WTC11 (cell line): Measurements from ENCODE around the gene FAM53A. TPM values are rescaled to one million over a fixed set of nuclear protein-coding genes. Genes with fewer than 3 reads are reported as not detected.

Experiments used
- ATAC-seq: fragments of 200-7000 bp; cut with Tn5 transposase; 2 replicates; pipeline ENCODE4 v1.10.0; 2021; ENCODE audit warnings: mild to moderate bottlenecking, moderate library complexity
- CTCF ChIA-PET: fragments of 300-600 bp; sonication (Branson Sonifier 250); formaldehyde crosslinking; loops from one replicate; lab custom pipeline; 2021; ENCODE audit warnings: antibody characterized with exemption; lab: Charles Lee
- POLR2A ChIA-PET: fragments of 350-600 bp; sonication (Branson Sonifier 250); formaldehyde crosslinking; loops from one replicate; lab custom pipeline; 2021; ENCODE audit warnings: antibody characterized with exemption; lab: Charles Lee
- DNase-seq: peaks from one replicate; pipeline ENCODE4 v3.0.0; 2021; ENCODE audit warnings: low spot score
- H3K27ac Mint-ChIP-seq: 2 replicates; pipeline ENCODE4 v1.8.0; 2021; ENCODE audit warnings: mixed read lengths
- H3K27me3 Mint-ChIP-seq: 2 replicates; pipeline ENCODE4 v1.8.0; 2021; ENCODE audit warnings: low read depth, mild to moderate bottlenecking, moderate library complexity, mixed read lengths
- H3K36me3 Mint-ChIP-seq: 2 replicates; pipeline ENCODE4 v1.8.0; 2021; ENCODE audit warnings: mixed read lengths
- H3K4me1 Mint-ChIP-seq: 2 replicates; pipeline ENCODE4 v1.8.0; 2022; ENCODE audit warnings: mixed read lengths
- H3K4me3 Mint-ChIP-seq: 2 replicates; pipeline ENCODE4 v1.8.0; 2021; ENCODE audit warnings: mild to moderate bottlenecking, moderate library complexity, mixed read lengths
- H3K9me3 Mint-ChIP-seq: 2 replicates; pipeline ENCODE4 v1.8.0; 2021; ENCODE audit warnings: mixed read lengths
- CBFB ChIP-seq: sonication (generic); formaldehyde crosslinking; IDR thresholded peaks from 2 replicates; pipeline ENCODE4 v1.8.1; 2022; ENCODE audit warnings: mild to moderate bottlenecking, low read depth, missing genetic modification reagents
- CREB1 ChIP-seq: sonication (generic); formaldehyde crosslinking; IDR thresholded peaks from 2 replicates; pipeline ENCODE4 v1.8.0; 2023; ENCODE audit warnings: mild to moderate bottlenecking, missing genetic modification reagents
- CREM ChIP-seq: sonication (generic); formaldehyde crosslinking; IDR thresholded peaks from 2 replicates; pipeline ENCODE4 v1.8.1; 2022; ENCODE audit warnings: mild to moderate bottlenecking, missing genetic modification reagents, moderate library complexity
- ELF4 ChIP-seq: sonication (generic); formaldehyde crosslinking; IDR thresholded peaks from 2 replicates; pipeline ENCODE4 v1.8.1; 2022; ENCODE audit warnings: low read depth, mild to moderate bottlenecking, moderate library complexity, missing genetic modification reagents
- EMX1 ChIP-seq: fragments of 250-450 bp; sonication (Bioruptor Pico); IDR thresholded peaks from 2 replicates; pipeline ENCODE4 v1.8.0; 2021; ENCODE audit warnings: mild to moderate bottlenecking
- GTF2I ChIP-seq: fragments of 250-450 bp; sonication (Bioruptor Pico); conservative IDR thresholded peaks from 2 replicates; pipeline ENCODE4 v1.4.0; 2021; ENCODE audit warnings: mild to moderate bottlenecking
- HMGA2 ChIP-seq: fragments of 250-450 bp; sonication (Bioruptor Pico); IDR thresholded peaks from 2 replicates; pipeline ENCODE4 v1.4.0; 2021; ENCODE audit warnings: mild to moderate bottlenecking, moderate library complexity
- IRF2 ChIP-seq: sonication (generic); formaldehyde crosslinking; IDR thresholded peaks from 2 replicates; pipeline ENCODE4 v1.8.0; 2022; ENCODE audit warnings: low read depth, missing genetic modification reagents, borderline replicate concordance
- NFATC4 ChIP-seq: fragments of 250-450 bp; sonication (Bioruptor Pico); IDR thresholded peaks from 2 replicates; pipeline ENCODE4 v1.9.0; 2021; ENCODE audit warnings: mild to moderate bottlenecking
- NFE2L1 ChIP-seq: sonication (generic); formaldehyde crosslinking; IDR thresholded peaks from 2 replicates; pipeline ENCODE4 v1.8.1; 2023; ENCODE audit warnings: missing genetic modification reagents
- NR2C2 ChIP-seq: sonication (generic); formaldehyde crosslinking; IDR thresholded peaks from 2 replicates; pipeline ENCODE4 v1.8.0; 2022; ENCODE audit warnings: mild to moderate bottlenecking, missing genetic modification reagents
- RELA ChIP-seq: sonication (generic); formaldehyde crosslinking; IDR thresholded peaks from 2 replicates; pipeline ENCODE4 v1.8.1; 2022; ENCODE audit warnings: missing genetic modification reagents, mild to moderate bottlenecking, borderline replicate concordance
- TP53 ChIP-seq: sonication (generic); formaldehyde crosslinking; IDR thresholded peaks from 2 replicates; pipeline ENCODE4 v1.8.1; 2023; ENCODE audit warnings: mild to moderate bottlenecking, missing genetic modification reagents
- ZBTB21 ChIP-seq: sonication (generic); formaldehyde crosslinking; IDR thresholded peaks from 2 replicates; pipeline ENCODE4 v1.8.1; 2023; ENCODE audit warnings: mild to moderate bottlenecking, missing genetic modification reagents, borderline replicate concordance
- ZNF396 ChIP-seq: fragments of 250-450 bp; sonication (Bioruptor Pico); IDR thresholded peaks from 2 replicates; pipeline ENCODE4 v1.8.0; 2021; ENCODE audit warnings: mild to moderate bottlenecking, moderate library complexity, borderline replicate concordance
- total RNA-seq: library from RNA; stranded (reverse); gene quantifications from 3 replicates; pipeline ENCODE4 v1.2.3, GENCODE V29; 2021
- TF ChIP-seq, protein P1 (sequence below): sonication (generic); formaldehyde crosslinking; conservative IDR thresholded peaks from 2 replicates; pipeline ENCODE4 v1.8.1; 2022; ENCODE audit warnings: mild to moderate bottlenecking, missing genetic modification reagents
- TF ChIP-seq, protein P2 (sequence below): fragments of 250-450 bp; sonication (Bioruptor Pico); IDR thresholded peaks from 2 replicates; pipeline ENCODE4 v1.9.0; 2021; ENCODE audit warnings: mild to moderate bottlenecking
- TF ChIP-seq, protein P3 (sequence below): sonication (generic); formaldehyde crosslinking; IDR thresholded peaks from 2 replicates; pipeline ENCODE4 v1.8.1; 2023; ENCODE audit warnings: mild to moderate bottlenecking, moderate library complexity, missing genetic modification reagents
- TF ChIP-seq, protein P4 (sequence below): fragments of 250-450 bp; sonication (Bioruptor Pico); IDR thresholded peaks from 2 replicates; pipeline ENCODE4 v2.1.2; 2022; ENCODE audit warnings: mild to moderate bottlenecking, moderate library complexity
- TF ChIP-seq, protein P5 (sequence below): sonication (generic); formaldehyde crosslinking; IDR thresholded peaks from 2 replicates; pipeline ENCODE4 v1.8.1; 2023; ENCODE audit warnings: mild to moderate bottlenecking, missing genetic modification reagents

Gene FAM53A
- total RNA-seq, 1 experiment from 2014 or later, result 2.9 TPM

DNA sequence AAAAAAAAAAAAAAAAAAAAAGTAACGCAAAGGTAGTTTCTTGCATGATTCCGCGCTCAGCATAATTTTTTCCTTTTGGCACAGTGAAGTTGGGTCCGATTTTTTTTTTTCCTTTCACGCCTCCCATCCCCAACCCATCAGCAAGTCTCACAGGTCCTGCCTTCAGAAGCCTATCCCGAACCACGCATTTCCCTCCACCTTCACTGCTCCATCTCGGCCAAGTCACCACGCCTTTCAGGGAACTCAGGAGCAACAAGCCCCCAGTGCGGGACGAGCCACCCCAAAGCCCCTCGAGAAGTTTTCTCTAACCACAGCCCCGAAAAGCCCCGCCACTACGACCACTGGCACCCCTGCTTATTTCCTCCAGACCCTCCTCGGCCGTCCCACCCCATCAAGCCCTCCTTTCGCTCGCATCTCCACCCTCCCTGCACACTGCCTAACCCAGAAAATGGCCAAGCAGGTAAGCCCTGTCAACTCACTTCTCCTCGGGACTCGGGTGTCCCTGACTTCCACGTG, 27.0 kb upstream of the FAM53A start:
- Mint-ChIP-seq H3K36me3 (peaks cover 21% of the 10 kb centered on the region), H3K27me3 (peaks cover 2% of the 10 kb centered on the region; the same call in 1 of the 2 replicates), H3K27ac (peak overlapping the region; percentile 95), H3K4me3 (peak overlapping the region; percentile 94), H3K4me1 (peaks cover 27% of the 10 kb centered on the region), H3K9me3 (no peaks in the 10 kb centered on the region)
- ChIA-PET POLR2A (interaction anchor here (0.9 to 1.8 kb wide), 2 partner anchors 10 to 33 kb away, joined by 3 to 16 read pairs; partner anchors contain the start of genes TACC3 and TMEM129), CTCF (interaction anchor here (1.3 to 3.4 kb wide), 4 partner anchors 16 to 200 kb away, joined by 3 to 24 read pairs (median 5); no protein-coding TSS in a partner anchor)
- TF ChIP-seq CBFB (CRISPR knock-in tag), result no peak
- TF ChIP-seq, protein P1, sequence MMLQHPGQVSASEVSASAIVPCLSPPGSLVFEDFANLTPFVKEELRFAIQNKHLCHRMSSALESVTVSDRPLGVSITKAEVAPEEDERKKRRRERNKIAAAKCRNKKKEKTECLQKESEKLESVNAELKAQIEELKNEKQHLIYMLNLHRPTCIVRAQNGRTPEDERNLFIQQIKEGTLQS (CRISPR knock-in tag), result no peak
- TF ChIP-seq EMX1 (CRISPR knock-in tag), result no peak
- TF ChIP-seq GTF2I (CRISPR knock-in tag), result no peak
- TF ChIP-seq, protein P2, sequence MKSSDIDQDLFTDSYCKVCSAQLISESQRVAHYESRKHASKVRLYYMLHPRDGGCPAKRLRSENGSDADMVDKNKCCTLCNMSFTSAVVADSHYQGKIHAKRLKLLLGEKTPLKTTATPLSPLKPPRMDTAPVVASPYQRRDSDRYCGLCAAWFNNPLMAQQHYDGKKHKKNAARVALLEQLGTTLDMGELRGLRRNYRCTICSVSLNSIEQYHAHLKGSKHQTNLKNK, result no peak
- no peak for TF ChIP-seq ZNF396 (CRISPR knock-in tag)
- no peak for TF ChIP-seq CREM
- TF ChIP-seq TP53, result no peak
- TF ChIP-seq, protein P3, sequence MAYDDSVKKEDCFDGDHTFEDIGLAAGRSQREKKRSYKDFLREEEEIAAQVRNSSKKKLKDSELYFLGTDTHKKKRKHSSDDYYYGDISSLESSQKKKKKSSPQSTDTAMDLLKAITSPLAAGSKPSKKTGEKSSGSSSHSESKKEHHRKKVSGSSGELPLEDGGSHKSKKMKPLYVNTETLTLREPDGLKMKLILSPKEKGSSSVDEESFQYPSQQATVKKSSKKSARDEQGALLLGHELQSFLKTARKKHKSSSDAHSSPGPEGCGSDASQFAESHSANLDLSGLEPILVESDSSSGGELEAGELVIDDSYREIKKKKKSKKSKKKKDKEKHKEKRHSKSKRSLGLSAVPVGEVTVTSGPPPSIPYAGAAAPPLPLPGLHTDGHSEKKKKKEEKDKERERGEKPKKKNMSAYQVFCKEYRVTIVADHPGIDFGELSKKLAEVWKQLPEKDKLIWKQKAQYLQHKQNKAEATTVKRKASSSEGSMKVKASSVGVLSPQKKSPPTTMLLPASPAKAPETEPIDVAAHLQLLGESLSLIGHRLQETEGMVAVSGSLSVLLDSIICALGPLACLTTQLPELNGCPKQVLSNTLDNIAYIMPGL (CRISPR knock-in tag), result no peak
- no peak for TF ChIP-seq NFE2L1
- TF ChIP-seq, protein P4, sequence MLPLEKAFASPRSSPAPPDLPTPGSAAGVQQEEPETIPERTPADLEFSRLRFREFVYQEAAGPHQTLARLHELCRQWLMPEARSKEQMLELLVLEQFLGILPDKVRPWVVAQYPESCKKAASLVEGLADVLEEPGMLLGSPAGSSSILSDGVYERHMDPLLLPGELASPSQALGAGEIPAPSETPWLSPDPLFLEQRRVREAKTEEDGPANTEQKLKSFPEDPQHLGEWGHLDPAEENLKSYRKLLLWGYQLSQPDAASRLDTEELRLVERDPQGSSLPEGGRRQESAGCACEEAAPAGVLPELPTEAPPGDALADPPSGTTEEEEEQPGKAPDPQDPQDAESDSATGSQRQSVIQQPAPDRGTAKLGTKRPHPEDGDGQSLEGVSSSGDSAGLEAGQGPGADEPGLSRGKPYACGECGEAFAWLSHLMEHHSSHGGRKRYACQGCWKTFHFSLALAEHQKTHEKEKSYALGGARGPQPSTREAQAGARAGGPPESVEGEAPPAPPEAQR (CRISPR knock-in tag), result no peak
- no peak for TF ChIP-seq NFATC4 (CRISPR knock-in tag)
- no peak for TF ChIP-seq HMGA2 (CRISPR knock-in tag)
- no peak for TF ChIP-seq ELF4 (CRISPR knock-in tag)
- TF ChIP-seq CREB1 (CRISPR knock-in tag), result no peak
- no peak for TF ChIP-seq RELA
- no peak for TF ChIP-seq IRF2 (CRISPR knock-in tag)
- no peak for TF ChIP-seq ZBTB21 (CRISPR knock-in tag)
- ATAC-seq, result no peak
- no peak for DNase-seq

DNA sequence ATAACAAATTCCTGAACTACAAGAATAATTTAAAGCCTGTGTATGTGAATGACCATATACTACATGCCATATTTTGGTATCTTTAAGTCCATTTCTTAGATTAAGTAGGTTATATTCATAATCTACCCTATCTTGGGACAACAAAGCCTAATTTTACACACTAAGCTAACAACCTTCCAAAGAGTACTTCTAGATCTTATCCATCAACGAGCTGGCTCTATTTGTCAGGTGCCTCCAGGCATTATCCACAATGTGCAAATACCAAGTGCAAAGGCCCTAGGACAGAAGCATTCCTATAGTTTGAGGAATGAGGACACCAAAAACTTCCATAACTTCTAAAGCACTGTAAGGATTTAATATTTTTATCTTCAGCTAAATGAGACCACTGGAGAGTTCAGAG, 24.5 kb upstream of the FAM53A start:
- Mint-ChIP-seq H3K4me1 (peaks cover 12% of the 10 kb centered on the region), H3K9me3 (no peaks in the 10 kb centered on the region), H3K27me3 (peaks cover 2% of the 10 kb centered on the region; the same call in 1 of the 2 replicates), H3K4me3 (no peak overlapping the region), H3K36me3 (peaks cover 40% of the 10 kb centered on the region), H3K27ac (no peak overlapping the region)
- DNase-seq, result no peak
- TF ChIP-seq NR2C2 (CRISPR knock-in tag), result no peak
- no peak for TF ChIP-seq EMX1 (CRISPR knock-in tag)
- TF ChIP-seq RELA, result no peak
- TF ChIP-seq, protein P5, sequence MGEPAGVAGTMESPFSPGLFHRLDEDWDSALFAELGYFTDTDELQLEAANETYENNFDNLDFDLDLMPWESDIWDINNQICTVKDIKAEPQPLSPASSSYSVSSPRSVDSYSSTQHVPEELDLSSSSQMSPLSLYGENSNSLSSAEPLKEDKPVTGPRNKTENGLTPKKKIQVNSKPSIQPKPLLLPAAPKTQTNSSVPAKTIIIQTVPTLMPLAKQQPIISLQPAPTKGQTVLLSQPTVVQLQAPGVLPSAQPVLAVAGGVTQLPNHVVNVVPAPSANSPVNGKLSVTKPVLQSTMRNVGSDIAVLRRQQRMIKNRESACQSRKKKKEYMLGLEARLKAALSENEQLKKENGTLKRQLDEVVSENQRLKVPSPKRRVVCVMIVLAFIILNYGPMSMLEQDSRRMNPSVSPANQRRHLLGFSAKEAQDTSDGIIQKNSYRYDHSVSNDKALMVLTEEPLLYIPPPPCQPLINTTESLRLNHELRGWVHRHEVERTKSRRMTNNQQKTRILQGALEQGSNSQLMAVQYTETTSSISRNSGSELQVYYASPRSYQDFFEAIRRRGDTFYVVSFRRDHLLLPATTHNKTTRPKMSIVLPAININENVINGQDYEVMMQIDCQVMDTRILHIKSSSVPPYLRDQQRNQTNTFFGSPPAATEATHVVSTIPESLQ (CRISPR knock-in tag), result no peak
- ChIA-PET POLR2A (no interaction called here), CTCF (interaction anchor here (0.6 to 2.0 kb wide), 4 partner anchors 15 to 202 kb away, joined by 3 to 21 read pairs (median 4); no protein-coding TSS in a partner anchor)
- ATAC-seq, result no peak
